Ishikawa (cell line): ENCODE measurements around the gene ZEB2.

Source experiments
- CEBPB ChIP-seq: IDR thresholded peaks from 2 replicates; pipeline ENCODE4 v1.6.1; 2012
- CREB1 ChIP-seq: IDR thresholded peaks from 2 replicates; pipeline ENCODE4 v1.6.1; 2012; ENCODE audit warnings: low read depth
- EGR1 ChIP-seq: IDR thresholded peaks from 2 replicates; pipeline ENCODE4 v1.6.1; 2012
- EP300 ChIP-seq: IDR thresholded peaks from 2 replicates; pipeline ENCODE4 v1.6.1; 2012; ENCODE audit warnings: borderline replicate concordance
- FOXM1 ChIP-seq: IDR thresholded peaks from 2 replicates; pipeline ENCODE4 v1.6.1; 2012; ENCODE audit warnings: low read depth, borderline replicate concordance
- MAX ChIP-seq: IDR thresholded peaks from 2 replicates; pipeline ENCODE4 v1.6.1; 2012
- NFIC ChIP-seq: IDR thresholded peaks from 2 replicates; pipeline ENCODE4 v1.6.1; 2012
- RAD21 ChIP-seq: IDR thresholded peaks from 2 replicates; pipeline ENCODE4 v1.6.1; 2012; ENCODE audit warnings: low read depth
- REST ChIP-seq: IDR thresholded peaks from 2 replicates; pipeline ENCODE4 v1.6.1; 2012; ENCODE audit warnings: low read depth, mild to moderate bottlenecking
- TAF1 ChIP-seq: IDR thresholded peaks from 2 replicates; pipeline ENCODE4 v1.6.1; 2012; ENCODE audit warnings: low read depth, mild to moderate bottlenecking
- TCF12 ChIP-seq: IDR thresholded peaks from 2 replicates; pipeline ENCODE4 v1.6.1; 2012; ENCODE audit warnings: low read depth
- TEAD4 ChIP-seq: IDR thresholded peaks from 2 replicates; pipeline ENCODE4 v1.6.1; 2012
- USF1 ChIP-seq: IDR thresholded peaks from 2 replicates; pipeline ENCODE4 v1.6.1; 2012
- YY1 ChIP-seq: IDR thresholded peaks from 2 replicates; pipeline ENCODE4 v1.6.1; 2012; ENCODE audit warnings: low read depth
- ZBTB7A ChIP-seq: IDR thresholded peaks from 2 replicates; pipeline ENCODE4 v1.6.1; 2012; ENCODE audit warnings: low read depth

Gene ZEB2

GRCh38 chr2:144453486-144454158 lies 66.3 kb downstream of the ZEB2 start:
- TF ChIP-seq TEAD4 (no peak), RAD21 (no peak), MAX (no peak), EP300 (no peak), CEBPB (no peak), EGR1 (no peak), TAF1 (no peak), YY1 (no peak), USF1 (no peak), REST (no peak), FOXM1 (no peak), CREB1 (no peak), TCF12 (no peak), NFIC (no peak), ZBTB7A (no peak)

GRCh38 chr2:144452989-144453336 lies 67.0 kb downstream of the ZEB2 start:
- no peak for TF ChIP-seq FOXM1
- no peak for TF ChIP-seq YY1
- no peak for TF ChIP-seq MAX
- TF ChIP-seq CREB1 = no peak
- TF ChIP-seq CEBPB = no peak
- TF ChIP-seq ZBTB7A = no peak
- TF ChIP-seq EGR1 = no peak
- TF ChIP-seq TAF1 = no peak
- TF ChIP-seq TEAD4 = no peak
- TF ChIP-seq RAD21 = no peak
- no peak for TF ChIP-seq NFIC
- no peak for TF ChIP-seq USF1
- TF ChIP-seq TCF12 = no peak
- no peak for TF ChIP-seq REST
- no peak for TF ChIP-seq EP300

- no peak for TF ChIP-seq TAF1
- TF ChIP-seq NFIC = no peak
- no peak for TF ChIP-seq YY1
- TF ChIP-seq CREB1 = no peak
- no peak for TF ChIP-seq CEBPB
- no peak for TF ChIP-seq USF1
- no peak for TF ChIP-seq REST
- no peak for TF ChIP-seq RAD21
- no peak for TF ChIP-seq FOXM1
- TF ChIP-seq MAX = no peak
These were observed 67.5 kb downstream of the ZEB2 start for GRCh38 chr2:144452169-144452988.
